Vagina (tissue), 2 donors: ENCODE data around the gene KIAA0232.
A peak's percentile ranks its signal among the peaks of the same experiment; 100 is the strongest.

ENCODE experiments used
- CTCF ChIP-seq, 3 experiments: fragments of 450-650 bp in 2 of 3; fragments of 200-600 bp in 1 of 3; sonication (generic) in 1 of 3; IDR thresholded peaks; one replicate each; pipeline ENCODE4 v1.5.1; 2017 to 2019; ENCODE audit warnings: antibody characterized with exemption in 3 of 3, mild to moderate bottlenecking in 2 of 3, moderate library complexity in 2 of 3
- POLR2A ChIP-seq, 2 donors: fragments of 450-650 bp; IDR thresholded peaks; one replicate each; pipeline ENCODE4 v1.6.1; 2017; ENCODE audit warnings: antibody characterized with exemption in 2 of 2, mild to moderate bottlenecking in 2 of 2, moderate library complexity in 2 of 2

- no peak for TF ChIP-seq CTCF (IDR thresholded peaks at IDR 0.05)
- peak in 1 of 2 donors; percentile 89 for TF ChIP-seq POLR2A (IDR thresholded peaks at IDR 0.05)
Measured at GRCh38 chr4:6782147-6782845, at the start of gene KIAA0232.
